Measurements from ENCODE around the gene CIB4. TPM values are rescaled to one million over a fixed set of nuclear protein-coding genes. Genes with fewer than 3 reads are reported as not detected.
A peak's percentile ranks its signal among the peaks of the same experiment; 100 is the strongest.

Gene CIB4
- total and polyA plus RNA-seq, 2 donors from 2014 or later = not detected

GRCh38 chr2:26678035-26678434 lies 36.9 kb upstream of the CIB4 start:
- peaks cover 0 to 2% (median 0%) of the 10 kb centered on the region in 3 donors for H3K9me3 ChIP-seq (ENCODE audit: control insufficient read depth in 2 of 3, insufficient read depth in 1 of 3, low read length in 3 of 3)
- no peak for TF ChIP-seq CTCF (IDR thresholded peaks at IDR 0.05; ENCODE audit: borderline replicate concordance, extremely low read depth, insufficient read depth)
- no peaks in the 10 kb centered on the region for H3K36me3 ChIP-seq (ENCODE audit: control insufficient read depth in 2 of 3, insufficient read depth in 3 of 3, low read length in 3 of 3)
- DNase-seq = no peak
- H3K4me3 ChIP-seq (ENCODE audit: low read length in 3 of 3) = no peak overlapping the region
- intact Hi-C loops (cut with DNase I) = no loop called here
- no peak overlapping the region for H3K9ac ChIP-seq (ENCODE audit: low read length in 3 of 3)
- no peaks in the 10 kb centered on the region for H3K4me1 ChIP-seq (ENCODE audit: control insufficient read depth in 2 of 3, insufficient read depth in 2 of 3, low read depth in 1 of 3, low read length in 3 of 3)
- no peaks in the 10 kb centered on the region for H3K27me3 ChIP-seq (ENCODE audit: control insufficient read depth, insufficient read depth, low read length)
- no peak overlapping the region for H3K27ac ChIP-seq (ENCODE audit: low read depth in 2 of 2, low read length in 2 of 2)
- no peak for FAIRE-seq

GRCh38 chr2:26675651-26676255 lies 34.6 kb upstream of the CIB4 start:
- Histone ChIP-seq H3K36me3 (ENCODE audit: control insufficient read depth in 2 of 3, insufficient read depth in 3 of 3, low read length in 3 of 3) (no peaks in the 10 kb centered on the region), H3K9me3 (ENCODE audit: control insufficient read depth in 2 of 3, insufficient read depth in 1 of 3, low read length in 3 of 3) (peaks cover 0 to 2% (median 0%) of the 10 kb centered on the region in 3 donors), H3K4me1 (ENCODE audit: control insufficient read depth in 2 of 3, insufficient read depth in 2 of 3, low read depth in 1 of 3, low read length in 3 of 3) (no peaks in the 10 kb centered on the region), H3K27ac (ENCODE audit: low read depth in 2 of 2, low read length in 2 of 2) (no peak overlapping the region), H3K4me3 (ENCODE audit: low read length in 3 of 3) (no peak overlapping the region), H3K9ac (ENCODE audit: low read length in 3 of 3) (no peak overlapping the region), H3K27me3 (ENCODE audit: control insufficient read depth, insufficient read depth, low read length) (no peaks in the 10 kb centered on the region)
- peak in 1 of 5 donors; percentile 29 for DNase-seq
- no peak for FAIRE-seq
- TF ChIP-seq CTCF (IDR thresholded peaks at IDR 0.05; ENCODE audit: borderline replicate concordance, extremely low read depth, insufficient read depth) = no peak
- intact Hi-C loops (cut with DNase I) = no loop called here

- DNase-seq = peak in 1 of 5 donors; percentile 35
- H3K27ac ChIP-seq (ENCODE audit: low read depth in 2 of 2, low read length in 2 of 2) = no peak overlapping the region
- TF ChIP-seq CTCF (IDR thresholded peaks at IDR 0.05; ENCODE audit: borderline replicate concordance, extremely low read depth, insufficient read depth) = no peak
- no peaks in the 10 kb centered on the region for H3K27me3 ChIP-seq (ENCODE audit: control insufficient read depth, insufficient read depth, low read length)
- no peak for FAIRE-seq
- no peaks in the 10 kb centered on the region for H3K4me1 ChIP-seq (ENCODE audit: control insufficient read depth in 2 of 3, insufficient read depth in 2 of 3, low read depth in 1 of 3, low read length in 3 of 3)
- H3K9me3 ChIP-seq (ENCODE audit: control insufficient read depth in 2 of 3, insufficient read depth in 1 of 3, low read length in 3 of 3) = peaks cover 0 to 2% (median 0%) of the 10 kb centered on the region in 3 donors
- no peaks in the 10 kb centered on the region for H3K36me3 ChIP-seq (ENCODE audit: control insufficient read depth in 2 of 3, insufficient read depth in 3 of 3, low read length in 3 of 3)
- H3K4me3 ChIP-seq (ENCODE audit: low read length in 3 of 3) = no peak overlapping the region
- no peak overlapping the region for H3K9ac ChIP-seq (ENCODE audit: low read length in 3 of 3)
- intact Hi-C loops (cut with DNase I) = no loop called here
Observed at GRCh38 chr2:26674771-26675170, 33.6 kb upstream of the CIB4 start.
